ENCODE data around the gene PTGFRN.

DNA sequence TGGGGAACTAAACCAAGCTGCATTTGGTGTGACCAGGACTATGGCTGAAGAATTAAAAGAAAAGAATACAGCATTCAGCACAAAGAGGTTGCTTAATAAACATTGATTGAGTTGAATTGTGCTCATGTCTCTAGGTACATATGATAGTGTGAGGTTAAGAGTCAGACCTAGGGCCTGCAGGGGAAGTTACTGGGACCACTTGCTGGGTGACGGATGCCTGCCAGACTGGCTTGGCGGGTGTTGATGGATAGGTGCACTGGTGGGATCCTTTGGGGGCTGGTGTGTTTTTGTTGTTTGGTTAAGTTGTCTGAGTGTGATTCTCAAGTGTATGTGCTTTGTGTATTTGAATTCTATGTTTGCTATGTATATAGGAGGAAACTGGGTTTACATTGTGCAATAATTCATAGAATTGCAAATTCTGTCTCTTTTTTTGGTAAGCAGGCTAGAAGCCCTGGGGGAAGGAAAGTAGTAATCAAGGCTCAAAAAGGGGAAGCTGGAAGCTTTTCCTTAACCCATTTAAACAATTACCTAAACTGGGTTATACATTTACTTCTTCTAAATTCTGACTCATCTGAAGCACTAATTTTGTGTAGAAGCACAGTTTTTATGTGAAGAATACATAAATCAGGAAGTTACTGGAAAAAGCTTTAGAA is 93.6 kb downstream of the PTGFRN start:
- TF ChIP-seq, protein P1, sequence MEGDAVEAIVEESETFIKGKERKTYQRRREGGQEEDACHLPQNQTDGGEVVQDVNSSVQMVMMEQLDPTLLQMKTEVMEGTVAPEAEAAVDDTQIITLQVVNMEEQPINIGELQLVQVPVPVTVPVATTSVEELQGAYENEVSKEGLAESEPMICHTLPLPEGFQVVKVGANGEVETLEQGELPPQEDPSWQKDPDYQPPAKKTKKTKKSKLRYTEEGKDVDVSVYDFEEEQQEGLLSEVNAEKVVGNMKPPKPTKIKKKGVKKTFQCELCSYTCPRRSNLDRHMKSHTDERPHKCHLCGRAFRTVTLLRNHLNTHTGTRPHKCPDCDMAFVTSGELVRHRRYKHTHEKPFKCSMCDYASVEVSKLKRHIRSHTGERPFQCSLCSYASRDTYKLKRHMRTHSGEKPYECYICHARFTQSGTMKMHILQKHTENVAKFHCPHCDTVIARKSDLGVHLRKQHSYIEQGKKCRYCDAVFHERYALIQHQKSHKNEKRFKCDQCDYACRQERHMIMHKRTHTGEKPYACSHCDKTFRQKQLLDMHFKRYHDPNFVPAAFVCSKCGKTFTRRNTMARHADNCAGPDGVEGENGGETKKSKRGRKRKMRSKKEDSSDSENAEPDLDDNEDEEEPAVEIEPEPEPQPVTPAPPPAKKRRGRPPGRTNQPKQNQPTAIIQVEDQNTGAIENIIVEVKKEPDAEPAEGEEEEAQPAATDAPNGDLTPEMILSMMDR (conservative IDR thresholded peaks at IDR 0.05) = no peak
- TF ChIP-seq ZFX (IDR thresholded peaks at IDR 0.05) = no peak

All from C4-2B (cell line).